ENCODE results near the gene ASIC4.

DNA sequence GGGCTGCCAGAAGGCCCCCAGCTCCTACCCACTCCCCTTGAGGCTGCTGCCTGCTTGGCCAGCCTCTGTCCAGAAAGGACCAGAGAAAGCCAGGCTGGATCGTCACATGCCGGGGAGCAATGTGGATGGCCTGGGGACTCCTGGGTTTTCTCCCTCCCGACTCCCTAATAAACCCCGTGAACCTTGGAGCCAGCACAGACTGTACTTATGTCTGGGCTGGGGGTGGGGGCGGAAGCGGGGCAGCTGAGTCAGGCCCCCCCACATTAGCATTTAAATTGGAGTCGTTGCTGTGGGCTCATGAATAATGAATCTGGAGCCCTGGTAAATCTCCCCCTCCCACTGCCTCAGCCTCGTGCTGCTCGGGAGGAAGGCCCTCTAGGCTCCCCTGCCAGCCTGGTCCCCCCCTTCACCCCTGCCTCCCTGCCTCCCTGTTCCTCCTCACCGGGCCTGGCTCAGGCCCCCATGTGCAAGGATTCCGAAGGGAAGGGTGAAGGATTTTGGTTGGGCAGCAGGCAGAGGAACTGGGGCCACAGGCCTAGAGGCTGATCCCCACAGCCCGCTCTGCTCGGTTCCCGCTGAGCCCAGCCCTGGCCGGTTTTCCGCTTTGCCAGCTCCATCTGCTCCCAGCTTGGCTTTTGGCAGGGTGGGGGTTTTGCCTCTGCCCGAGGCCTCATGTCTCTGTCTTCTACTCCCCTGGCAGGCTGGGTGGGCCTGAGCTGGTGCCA, 7.3 kb upstream of the ASIC4 start:
- no peak for TF ChIP-seq POLR2A (IDR thresholded peaks at IDR 0.05; ENCODE audit: low read depth)
- no peak for TF ChIP-seq CTCF (IDR thresholded peaks at IDR 0.05)
- TF ChIP-seq POLR2AphosphoS5 (IDR thresholded peaks at IDR 0.05) = no peak

Measured in esophagus muscularis mucosa (tissue), 3 donors.